NCI-H1436 treated with DMSO at 0.1 percent for 48 hours (cell line): ENCODE data around the gene ANKS1B.
"Not testable (repeated sequence)": the region's sequence is repeated elsewhere in the genome, so short reads cannot be mapped to it uniquely, and the experiment has no call there.

Experiments
- DNase-seq: peaks from one replicate; lab custom pipeline; 2025; lab: John Stamatoyannopoulos, UW

Gene ANKS1B

GRCh38 chr12:99004799-99005466 lies 979.8 kb downstream of the ANKS1B start:
- no peak for DNase-seq

GRCh38 chr12:99002731-99003130 lies 982.0 kb downstream of the ANKS1B start:
- DNase-seq = no peak

- DNase-seq = no peak
Measured at GRCh38 chr12:99002156-99002555, 982.6 kb downstream of the ANKS1B start.

- DNase-seq = no peak
Measured at GRCh38 chr12:98999559-98999958, 985.2 kb downstream of the ANKS1B start.

GRCh38 chr12:98998697-98999299 lies 985.9 kb downstream of the ANKS1B start:
- peak; percentile 3 for DNase-seq

GRCh38 chr12:98997899-98998298 lies 986.8 kb downstream of the ANKS1B start:
- no peak for DNase-seq

- no peak for DNase-seq
Measured at GRCh38 chr12:98990648-98991047, 994.1 kb downstream of the ANKS1B start.

- DNase-seq = no peak
Measured at GRCh38 chr12:98985156-98985555, 999.6 kb downstream of the ANKS1B start.

GRCh38 chr12:98983647-98984046 lies 1001.1 kb downstream of the ANKS1B start:
- no peak for DNase-seq

- no peak for DNase-seq
Measured at GRCh38 chr12:98980508-98980907, 1004.2 kb downstream of the ANKS1B start.

- no peak for DNase-seq
Measured at GRCh38 chr12:98977186-98977585, 1007.5 kb downstream of the ANKS1B start.

- DNase-seq = no peak
Measured at GRCh38 chr12:98974767-98975381, 1009.9 kb downstream of the ANKS1B start.

- DNase-seq = no peak
Measured at GRCh38 chr12:98973395-98973794, 1011.3 kb downstream of the ANKS1B start.

GRCh38 chr12:98970950-98971349 lies 1013.8 kb downstream of the ANKS1B start:
- no peak for DNase-seq

GRCh38 chr12:98970210-98970609 lies 1014.5 kb downstream of the ANKS1B start:
- no peak for DNase-seq

GRCh38 chr12:98968896-98969295 lies 1015.8 kb downstream of the ANKS1B start:
- DNase-seq = no peak

GRCh38 chr12:98957135-98957534 lies 1027.6 kb downstream of the ANKS1B start:
- not testable (repeated sequence) for DNase-seq

- no peak for DNase-seq
Measured at GRCh38 chr12:98955284-98955683, 1029.5 kb downstream of the ANKS1B start.

- DNase-seq = no peak
Measured at GRCh38 chr12:98954506-98954905, 1030.2 kb downstream of the ANKS1B start.

- no peak for DNase-seq
Measured at GRCh38 chr12:98951406-98951805, 1033.3 kb downstream of the ANKS1B start.

GRCh38 chr12:98948343-98948949 lies 1036.3 kb downstream of the ANKS1B start:
- DNase-seq = no peak

GRCh38 chr12:98945864-98946263 lies 1038.9 kb downstream of the ANKS1B start:
- DNase-seq = no peak

- no peak for DNase-seq
Measured at GRCh38 chr12:98939926-98940325, 1044.8 kb downstream of the ANKS1B start.
